Keratinocyte (primary cell): Measurements from ENCODE around the gene EHD3.

ENCODE experiments used
- EZH2 ChIP-seq: IDR thresholded peaks from one replicate; pipeline ENCODE4 v1.6.1; 2012; ENCODE audit warnings: inconsistent platforms, mild to moderate bottlenecking, low read length, moderate library complexity
- TF ChIP-seq, protein P1 (sequence below), 3 experiments: IDR thresholded peaks in 1 of 3; conservative IDR thresholded peaks in 1 of 3; optimal IDR thresholded peaks in 1 of 3; 2 replicates in 2 of 3; 3 replicates in 1 of 3; pipeline versions ENCODE3 to v1.5.1; 2011; ENCODE audit warnings: low read length in 3 of 3, mild to moderate bottlenecking in 3 of 3, moderate library complexity in 2 of 3, control low read depth in 1 of 3, inconsistent platforms in 1 of 3; ENCODE audit not compliant: insufficient read depth in 2 of 3; ENCODE audit errors: extremely low read depth in 1 of 3

DNA sequence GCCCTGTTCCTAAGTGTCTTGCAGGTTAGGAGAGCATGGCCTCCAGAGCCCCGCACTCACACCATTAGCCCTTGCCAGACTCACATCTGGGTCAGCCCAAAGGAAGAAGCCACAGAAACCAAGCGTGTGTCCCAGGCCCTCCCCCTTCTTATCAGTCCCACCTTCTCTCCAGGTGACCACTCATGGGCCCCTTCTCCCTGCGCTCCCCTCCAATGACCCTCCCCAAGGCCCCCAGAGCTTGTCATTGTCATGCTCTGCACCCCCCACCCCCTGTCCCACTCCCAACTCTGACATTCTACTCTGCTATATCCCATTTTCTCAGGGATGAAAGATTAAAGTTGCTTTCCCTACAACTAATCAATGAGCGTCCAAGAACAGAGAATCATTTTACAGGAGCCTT, 46.8 kb upstream of the EHD3 start:
- TF ChIP-seq, protein P1, sequence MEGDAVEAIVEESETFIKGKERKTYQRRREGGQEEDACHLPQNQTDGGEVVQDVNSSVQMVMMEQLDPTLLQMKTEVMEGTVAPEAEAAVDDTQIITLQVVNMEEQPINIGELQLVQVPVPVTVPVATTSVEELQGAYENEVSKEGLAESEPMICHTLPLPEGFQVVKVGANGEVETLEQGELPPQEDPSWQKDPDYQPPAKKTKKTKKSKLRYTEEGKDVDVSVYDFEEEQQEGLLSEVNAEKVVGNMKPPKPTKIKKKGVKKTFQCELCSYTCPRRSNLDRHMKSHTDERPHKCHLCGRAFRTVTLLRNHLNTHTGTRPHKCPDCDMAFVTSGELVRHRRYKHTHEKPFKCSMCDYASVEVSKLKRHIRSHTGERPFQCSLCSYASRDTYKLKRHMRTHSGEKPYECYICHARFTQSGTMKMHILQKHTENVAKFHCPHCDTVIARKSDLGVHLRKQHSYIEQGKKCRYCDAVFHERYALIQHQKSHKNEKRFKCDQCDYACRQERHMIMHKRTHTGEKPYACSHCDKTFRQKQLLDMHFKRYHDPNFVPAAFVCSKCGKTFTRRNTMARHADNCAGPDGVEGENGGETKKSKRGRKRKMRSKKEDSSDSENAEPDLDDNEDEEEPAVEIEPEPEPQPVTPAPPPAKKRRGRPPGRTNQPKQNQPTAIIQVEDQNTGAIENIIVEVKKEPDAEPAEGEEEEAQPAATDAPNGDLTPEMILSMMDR (optimal IDR thresholded peaks at IDR 0.05 in 1 of 3, IDR thresholded peaks at IDR 0.05 in 1 of 3, conservative IDR thresholded peaks at IDR 0.05 in 1 of 3; ENCODE audit: extremely low read depth in 1 of 3, insufficient read depth in 2 of 3, low read length in 3 of 3) = no peak
- TF ChIP-seq EZH2 = no peak
